HCT116 (cell line): ENCODE measurements around the gene COL10A1. TPM values are rescaled to one million over a fixed set of nuclear protein-coding genes. Genes with fewer than 3 reads are reported as not detected.

Source experiments
- ATAC-seq: fragments of 200-7000 bp; cut with Tn5 transposase; 2 replicates; pipeline ENCODE4 v1.9.1; 2020; ENCODE audit warnings: mild to moderate bottlenecking, moderate library complexity
- BruUV-seq: library from RNA; stranded (reverse); fragments of 400-500 nt; replicated peaks from 2 replicates; lab custom pipeline; 2021; lab: Mats Ljungman, UMichigan
- CTCF ChIA-PET: fragments of 300-600 bp; sonication (Branson Sonifier 250); formaldehyde crosslinking; loops from one replicate; lab custom pipeline; 2021; ENCODE audit warnings: antibody characterized with exemption; lab: Charles Lee
- POLR2A ChIA-PET: fragments of 300-600, 350-600 bp; sonication (Branson Sonifier 250); formaldehyde crosslinking; loops from one replicate; lab custom pipeline; 2021; ENCODE audit warnings: antibody characterized with exemption; lab: Charles Lee
- RAD21 ChIA-PET, 2 experiments: fragments of 300-600 bp; sonication (Branson Sonifier 250); formaldehyde crosslinking; loops; one replicate each; lab custom pipeline; 2023; ENCODE audit warnings: low total read pairs in 2 of 2; ENCODE audit not compliant: uncharacterized antibody in 2 of 2, unreplicated experiment in 2 of 2, low non-redundant PET in 1 of 2; lab: Charles Lee
- DNase-seq: peaks from one replicate; pipeline ENCODE4 v3.0.0-alpha.2; 2010; ENCODE audit warnings: low read depth, low spot score
- H2AFZ ChIP-seq: fragments of 200-600 bp; shearing (Covaris generic), sonication (generic); 2 replicates; pipeline ENCODE4 v1.6.1; 2017; ENCODE audit warnings: low read depth, mixed run types, mixed read lengths, antibody characterized with exemption, low read length; ENCODE audit not compliant: poor library complexity, severe bottlenecking
- H3K27ac ChIP-seq: 2 replicates; pipeline ENCODE4 v1.5.1; 2012; ENCODE audit warnings: low read depth, low read length
- H3K27me3 ChIP-seq: fragments of 200-600 bp; sonication (generic); 2 replicates; pipeline ENCODE4 v1.6.1; 2016; ENCODE audit warnings: mixed run types, low read length, mixed read lengths; ENCODE audit not compliant: insufficient read depth
- H3K36me3 ChIP-seq, 2 experiments: fragments of 200-500 bp in 1 of 2; fragments of 200-600 bp in 1 of 2; sonication (Bioruptor generic) in 1 of 2; sonication (generic) in 1 of 2; 2 replicates each; pipeline versions ENCODE4 v1.5.1 to v1.6.1; 2014 to 2016; ENCODE audit warnings: low read length in 2 of 2, inconsistent platforms in 1 of 2, mixed read lengths in 1 of 2, mixed run types in 1 of 2; ENCODE audit not compliant: insufficient read depth in 2 of 2, control insufficient read depth in 1 of 2
- H3K4me1 ChIP-seq, 2 experiments: fragments of 200-600 bp in 1 of 2; sonication (generic) in 1 of 2; 2 replicates each; pipeline versions ENCODE4 v1.5.1 to v1.6.1; 2012 to 2017; ENCODE audit warnings: low read length in 2 of 2, inconsistent platforms in 1 of 2, mild to moderate bottlenecking in 1 of 2, mixed read lengths in 1 of 2, mixed run types in 1 of 2, moderate library complexity in 1 of 2; ENCODE audit not compliant: insufficient read depth in 2 of 2, control insufficient read depth in 1 of 2
- H3K4me2 ChIP-seq: fragments of 200-600 bp; sonication (generic); 2 replicates; pipeline ENCODE4 v1.6.1; 2017; ENCODE audit warnings: mixed run types, low read length, mixed read lengths
- H3K4me3 ChIP-seq, 2 experiments: fragments of 200-600 bp in 1 of 2; sonication (generic) in 1 of 2; replicated peaks in 1 of 2; 2 replicates each; pipeline ENCODE4 v1.5.1; 2011 to 2016; ENCODE audit warnings: low read length in 2 of 2, control low read depth in 1 of 2, low read depth in 1 of 2, mild to moderate bottlenecking in 1 of 2, mixed read lengths in 1 of 2, mixed run types in 1 of 2
- H3K79me2 ChIP-seq: fragments of 200-600 bp; sonication (generic); 2 replicates; pipeline ENCODE4 v1.6.1; 2017; ENCODE audit warnings: mild to moderate bottlenecking, mixed run types, low read length, moderate library complexity, mixed read lengths; ENCODE audit not compliant: insufficient read depth
- H3K9ac ChIP-seq: fragments of 200-600 bp; sonication (generic); 2 replicates; pipeline ENCODE4 v1.6.1; 2016; ENCODE audit warnings: low read length, mixed read lengths
- H3K9me2 ChIP-seq: fragments of 200-600 bp; sonication (generic), shearing (Covaris generic); 2 replicates; pipeline ENCODE4 v1.6.1; 2017; ENCODE audit warnings: mixed run types, mild to moderate bottlenecking, moderate library complexity; ENCODE audit not compliant: insufficient read depth
- H3K9me3 ChIP-seq, 2 experiments: fragments of 200-500 bp in 1 of 2; fragments of 200-600 bp in 1 of 2; sonication (Bioruptor generic) in 1 of 2; sonication (generic) in 1 of 2; 2 replicates each; pipeline ENCODE4 v1.6.1; 2014 to 2017; ENCODE audit warnings: low read length in 2 of 2, mixed read lengths in 2 of 2, inconsistent platforms in 1 of 2, low read depth in 1 of 2, mild to moderate bottlenecking in 1 of 2, mixed run types in 1 of 2, moderate library complexity in 1 of 2; ENCODE audit not compliant: control insufficient read depth in 1 of 2, insufficient read depth in 1 of 2
- H4K20me1 ChIP-seq: fragments of 200-600 bp; sonication (generic), shearing (Covaris generic); 2 replicates; pipeline ENCODE4 v1.6.1; 2017; ENCODE audit warnings: mixed run types, mild to moderate bottlenecking, moderate library complexity; ENCODE audit not compliant: insufficient read depth
- CBX3 ChIP-seq: IDR thresholded peaks from 2 replicates; pipeline ENCODE4 v1.6.1; 2012; ENCODE audit warnings: low read depth
- CTCF ChIP-seq, 3 experiments: fragments of 200-600 bp in 1 of 3; sonication (generic) in 1 of 3; IDR thresholded peaks in 2 of 3; conservative IDR thresholded peaks in 1 of 3; 2 replicates each; pipeline ENCODE4 v1.5.1; 2012 to 2017; ENCODE audit warnings: low read depth in 2 of 3, low read length in 2 of 3, antibody characterized with exemption in 1 of 3, borderline replicate concordance in 1 of 3, control low read depth in 1 of 3, mild to moderate bottlenecking in 1 of 3, mixed read lengths in 1 of 3, mixed run types in 1 of 3, moderate library complexity in 1 of 3; ENCODE audit not compliant: insufficient read depth in 1 of 3
- EGR1 ChIP-seq: IDR thresholded peaks from 2 replicates; pipeline ENCODE4 v1.6.1; 2012; ENCODE audit warnings: low read depth
- ELF1 ChIP-seq: IDR thresholded peaks from 2 replicates; pipeline ENCODE4 v1.6.1; 2012; ENCODE audit warnings: low read depth, borderline replicate concordance
- EZH2 ChIP-seq: fragments of 200-600 bp; sonication (generic); IDR thresholded peaks from 2 replicates; pipeline ENCODE4 v1.6.1; 2017; ENCODE audit warnings: antibody characterized with exemption, mixed run types
- EZH2phosphoT487 ChIP-seq: fragments of 200-600 bp; IDR thresholded peaks from 2 replicates; pipeline ENCODE4 v1.6.1; 2018; ENCODE audit warnings: antibody characterized with exemption, borderline replicate concordance
- FOSL1 ChIP-seq: IDR thresholded peaks from 2 replicates; pipeline ENCODE4 v1.6.1; 2012; ENCODE audit warnings: low read depth
- JUND ChIP-seq: IDR thresholded peaks from 2 replicates; pipeline ENCODE4 v1.6.1; 2012
- POLR2A ChIP-seq: IDR thresholded peaks from 2 replicates; pipeline ENCODE4 v1.7.0; 2011; ENCODE audit warnings: borderline replicate concordance; ENCODE audit not compliant: insufficient read depth, insufficient read length; ENCODE audit errors: extremely low read depth
- RAD21 ChIP-seq: IDR thresholded peaks from 2 replicates; pipeline ENCODE4 v1.6.1; 2012; ENCODE audit warnings: low read depth, mild to moderate bottlenecking
- SP1 ChIP-seq: IDR thresholded peaks from 2 replicates; pipeline ENCODE4 v1.6.1; 2012; ENCODE audit warnings: low read depth
- SRF ChIP-seq: IDR thresholded peaks from 2 replicates; pipeline ENCODE4 v1.6.1; 2012; ENCODE audit warnings: low read depth
- TCF7L2 ChIP-seq: IDR thresholded peaks from 2 replicates; pipeline ENCODE4 v1.7.0; 2011; ENCODE audit warnings: borderline replicate concordance, inconsistent platforms; ENCODE audit not compliant: insufficient read depth, insufficient read length; ENCODE audit errors: extremely low read depth
- YY1 ChIP-seq: IDR thresholded peaks from 2 replicates; pipeline ENCODE4 v1.6.1; 2011; ENCODE audit warnings: low read length, low read depth, moderate library complexity, mild to moderate bottlenecking; ENCODE audit not compliant: insufficient replicate concordance; ENCODE audit errors: extremely low read depth
- ZFX ChIP-seq: fragments of 450-650 bp; IDR thresholded peaks from 2 replicates; pipeline ENCODE4 v1.6.1; 2017
- intact Hi-C: fragments of 100-400 bp; cut with micrococcal nuclease; formaldehyde crosslinking; loops from 2 replicates; pipeline ENCODE4 v1.10.0; 2022
- total RNA-seq: library from RNA; stranded (reverse); gene quantifications from one replicate; pipeline ENCODE4 v1.2.1, GENCODE V29; 2021; ENCODE audit not compliant: unreplicated experiment
- TF ChIP-seq, protein P1 (sequence below): IDR thresholded peaks from 2 replicates; pipeline ENCODE4 v1.6.1; 2012

The COL10A1 gene
- total RNA-seq, 1 experiment from 2014 or later: not detected

DNA sequence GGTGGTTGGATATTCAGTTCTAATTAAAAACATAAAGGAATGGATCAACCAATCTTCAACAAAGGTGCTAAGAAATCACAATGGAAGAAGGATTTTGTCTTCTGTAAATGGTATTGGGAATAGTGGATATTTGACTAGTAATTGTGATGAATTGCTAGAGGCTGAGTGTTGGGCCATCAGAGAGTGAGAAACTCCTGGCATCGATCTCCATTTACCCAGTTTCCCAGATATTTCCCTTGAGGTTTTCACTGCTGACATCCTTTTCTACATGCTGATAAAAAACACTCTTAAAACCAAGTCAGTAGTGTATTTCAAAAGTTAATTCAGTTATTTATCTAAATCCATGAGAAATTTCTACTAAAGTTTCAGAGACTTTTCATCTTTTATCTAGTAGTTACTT is 40.4 kb upstream of the COL10A1 start (continued):
- TF ChIP-seq EZH2phosphoT487 (no peak), RAD21 (no peak), SP1 (no peak), CTCF (IDR thresholded peaks at IDR 0.05 in 2 of 3, conservative IDR thresholded peaks at IDR 0.05 in 1 of 3; ENCODE audit: borderline replicate concordance in 1 of 3, insufficient read depth in 1 of 3, low read depth in 2 of 3, low read length in 2 of 3) (no peak), TCF7L2 (no peak), SRF (no peak), EZH2 (no peak), ELF1 (no peak), YY1 (no peak), JUND (no peak), EGR1 (no peak), POLR2A (no peak), CBX3 (no peak), ZFX (no peak)
- TF ChIP-seq, protein P1, sequence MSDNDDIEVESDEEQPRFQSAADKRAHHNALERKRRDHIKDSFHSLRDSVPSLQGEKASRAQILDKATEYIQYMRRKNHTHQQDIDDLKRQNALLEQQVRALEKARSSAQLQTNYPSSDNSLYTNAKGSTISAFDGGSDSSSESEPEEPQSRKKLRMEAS: no peak

- Histone ChIP-seq H4K20me1 (no peaks in the 10 kb centered on the region), H3K27ac (no peak overlapping the region), H3K4me2 (no peak overlapping the region), H3K9ac (no peak overlapping the region), H3K4me3 (no peak overlapping the region), H3K79me2 (no peaks in the 10 kb centered on the region; the same call in 1 of the 2 replicates), H3K4me1 (no peaks in the 10 kb centered on the region), H2AFZ (no peak overlapping the region), H3K9me2 (no peaks in the 10 kb centered on the region), H3K9me3 (no peaks in the 10 kb centered on the region), H3K36me3 (no peaks in the 10 kb centered on the region), H3K27me3 (no peaks in the 10 kb centered on the region)
- ChIA-PET CTCF (no interaction called here), POLR2A (no interaction called here), RAD21 (no interaction called here)
- intact Hi-C loops: no loop called here
- ATAC-seq (no peak), DNase-seq (no peak)
- BruUV-seq: no TSS peak
- TF ChIP-seq FOSL1: no peak
Observed at GRCh38 chr6:116165596-116165995, 39.7 kb upstream of the COL10A1 start.
